Fibroblast of pulmonary artery (primary cell): ENCODE measurements around the gene SYT7.
A peak's percentile ranks its signal among the peaks of the same experiment; 100 is the strongest.

ENCODE experiments used
- DNase-seq: peaks from one replicate; pipeline ENCODE4 v3.0.0-alpha.2; 2010; ENCODE audit warnings: low read depth
- H3K4me3 ChIP-seq: replicated peaks from 2 replicates; pipeline ENCODE4 v1.5.1; 2011; ENCODE audit warnings: low read depth, mild to moderate bottlenecking, control low read depth, low read length, moderate library complexity
- TF ChIP-seq, protein P1 (sequence below): IDR thresholded peaks from 2 replicates; pipeline ENCODE4 v1.5.1; 2011; ENCODE audit warnings: mild to moderate bottlenecking, control low read depth, low read length, inconsistent platforms; ENCODE audit errors: missing control alignments

The SYT7 gene

DNA sequence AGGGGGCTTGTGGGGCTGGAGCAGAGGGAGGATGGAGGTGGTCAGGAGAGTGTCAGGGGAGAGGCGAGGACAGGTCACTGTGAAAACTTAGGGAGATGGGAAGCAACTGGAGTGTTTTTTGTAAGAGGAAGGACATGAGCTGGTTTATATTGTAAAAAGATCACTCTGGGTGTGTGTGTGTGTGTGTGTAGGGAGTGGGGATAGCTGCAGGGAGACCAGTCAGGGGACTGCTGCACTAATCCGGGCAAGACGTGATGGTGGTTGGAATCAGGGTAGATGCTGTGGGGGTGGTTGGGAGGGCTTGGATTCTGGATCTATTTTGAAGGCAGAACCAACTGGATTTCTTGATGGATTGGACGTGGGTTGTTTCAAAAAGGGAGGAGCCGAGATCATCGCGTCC, 11.3 kb upstream of the SYT7 start:
- no peak overlapping the region for H3K4me3 ChIP-seq
- no peak for DNase-seq
- TF ChIP-seq, protein P1, sequence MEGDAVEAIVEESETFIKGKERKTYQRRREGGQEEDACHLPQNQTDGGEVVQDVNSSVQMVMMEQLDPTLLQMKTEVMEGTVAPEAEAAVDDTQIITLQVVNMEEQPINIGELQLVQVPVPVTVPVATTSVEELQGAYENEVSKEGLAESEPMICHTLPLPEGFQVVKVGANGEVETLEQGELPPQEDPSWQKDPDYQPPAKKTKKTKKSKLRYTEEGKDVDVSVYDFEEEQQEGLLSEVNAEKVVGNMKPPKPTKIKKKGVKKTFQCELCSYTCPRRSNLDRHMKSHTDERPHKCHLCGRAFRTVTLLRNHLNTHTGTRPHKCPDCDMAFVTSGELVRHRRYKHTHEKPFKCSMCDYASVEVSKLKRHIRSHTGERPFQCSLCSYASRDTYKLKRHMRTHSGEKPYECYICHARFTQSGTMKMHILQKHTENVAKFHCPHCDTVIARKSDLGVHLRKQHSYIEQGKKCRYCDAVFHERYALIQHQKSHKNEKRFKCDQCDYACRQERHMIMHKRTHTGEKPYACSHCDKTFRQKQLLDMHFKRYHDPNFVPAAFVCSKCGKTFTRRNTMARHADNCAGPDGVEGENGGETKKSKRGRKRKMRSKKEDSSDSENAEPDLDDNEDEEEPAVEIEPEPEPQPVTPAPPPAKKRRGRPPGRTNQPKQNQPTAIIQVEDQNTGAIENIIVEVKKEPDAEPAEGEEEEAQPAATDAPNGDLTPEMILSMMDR = no peak

DNA sequence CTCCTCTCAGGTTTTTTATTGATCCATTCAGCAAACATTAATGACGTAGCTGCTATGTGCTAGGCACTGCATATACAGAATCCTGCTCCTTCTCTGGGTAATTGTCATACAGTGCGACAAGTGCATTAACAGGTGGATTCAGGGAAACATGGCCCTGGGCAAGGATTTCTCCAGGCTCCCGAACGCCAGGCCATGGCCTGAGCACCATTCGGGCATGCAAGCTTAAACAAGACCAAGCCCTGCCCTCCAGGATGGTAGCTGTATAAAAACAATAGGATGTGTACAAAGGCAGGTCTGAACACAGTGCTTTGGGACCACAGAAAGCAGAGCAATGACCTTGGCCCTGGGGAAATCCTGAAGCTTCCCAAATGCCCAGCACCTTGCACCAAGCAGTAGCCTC, 9.1 kb upstream of the SYT7 start:
- no peak overlapping the region for H3K4me3 ChIP-seq
- TF ChIP-seq, protein P1 = no peak
- no peak for DNase-seq

DNA sequence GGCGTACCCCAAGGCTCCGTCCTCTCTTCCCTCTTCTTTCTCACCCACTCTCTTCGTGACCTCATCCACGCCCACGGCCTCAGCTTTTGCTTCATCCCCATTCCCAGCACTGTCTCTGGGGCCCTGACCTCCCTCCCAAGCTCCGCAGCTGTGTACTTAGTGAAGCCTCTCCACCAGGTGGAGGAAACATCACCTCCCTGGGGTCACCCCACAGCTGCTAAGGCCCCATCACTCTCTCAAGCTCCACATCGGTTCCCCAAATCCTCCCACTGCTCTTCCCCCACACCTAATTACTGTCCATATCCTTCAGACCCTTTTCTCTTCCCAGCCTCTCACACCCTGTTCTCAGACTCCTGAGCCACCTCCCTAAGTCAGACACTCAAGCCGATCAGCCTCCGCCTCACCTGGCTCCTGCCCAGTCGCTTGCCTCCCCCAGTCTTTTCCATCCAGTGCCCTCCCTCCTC, 7.9 kb upstream of the SYT7 start:
- H3K4me3 ChIP-seq = no peak overlapping the region
- DNase-seq = no peak

DNA sequence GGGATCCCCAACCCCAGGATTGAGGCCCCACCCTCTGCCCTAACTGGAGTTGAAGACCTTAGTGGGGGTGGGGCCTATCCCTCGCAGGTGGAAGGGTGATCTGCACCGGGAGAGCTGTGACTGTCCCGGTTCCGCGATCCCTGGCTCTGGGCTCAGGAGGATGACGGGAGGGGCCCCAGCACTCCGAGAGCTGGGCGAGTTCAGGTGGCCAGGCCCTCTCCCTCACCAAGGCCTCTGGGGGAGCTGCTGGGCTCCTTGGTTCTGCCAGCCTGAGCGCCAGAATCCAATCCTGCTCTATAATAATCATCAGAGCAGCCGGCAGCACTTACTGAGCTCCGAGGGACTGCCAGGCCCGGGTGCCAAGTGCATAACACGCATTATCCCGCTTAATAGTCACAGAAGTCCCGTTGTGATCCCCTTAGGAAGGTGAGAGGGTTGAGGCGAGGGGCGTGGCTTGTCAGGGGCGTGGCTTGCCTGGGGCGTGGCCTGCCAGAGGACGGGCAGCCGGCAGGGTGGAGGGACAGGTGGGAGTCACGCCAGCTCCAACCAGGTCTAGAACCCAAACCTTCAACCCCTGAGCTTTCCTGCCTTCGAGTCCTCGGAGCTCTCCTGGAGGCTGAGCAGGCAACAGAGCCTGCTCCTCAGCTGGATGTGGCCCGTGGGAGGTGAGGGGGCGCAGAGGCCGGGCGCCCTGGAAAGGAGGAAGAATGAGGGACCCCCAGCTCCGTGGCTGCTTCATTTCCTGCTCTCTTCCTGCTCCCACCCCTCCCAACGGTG, 7.3 kb upstream of the SYT7 start:
- DNase-seq = no peak
- no peak overlapping the region for H3K4me3 ChIP-seq
- TF ChIP-seq, protein P1 = peak; percentile 12

More for the DNA sequence above, 7.9 kb upstream of the SYT7 start:
- TF ChIP-seq, protein P1 = no peak

DNA sequence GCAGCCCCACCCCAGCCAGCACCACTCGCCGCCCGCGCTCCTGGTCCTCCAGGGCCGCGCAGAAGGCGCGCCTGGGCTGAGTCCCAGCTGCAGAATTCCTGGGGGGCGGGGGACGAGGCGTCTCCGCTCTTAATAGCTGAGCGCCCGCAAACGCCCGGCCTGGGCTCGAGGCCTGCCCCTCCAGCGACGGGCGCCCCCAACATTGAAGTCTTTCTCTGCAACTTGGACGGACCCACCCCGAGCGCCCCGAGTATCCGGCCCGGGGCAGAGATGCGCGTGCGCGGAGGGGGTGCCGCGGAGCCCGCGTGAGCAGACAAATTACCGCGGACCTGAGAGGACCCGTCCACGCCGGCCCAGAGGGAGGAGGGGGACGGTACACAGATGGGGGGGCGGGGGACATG, 6.7 kb upstream of the SYT7 start:
- no peak for DNase-seq
- TF ChIP-seq, protein P1 = no peak
- H3K4me3 ChIP-seq = peak overlapping the region; percentile 14

DNA sequence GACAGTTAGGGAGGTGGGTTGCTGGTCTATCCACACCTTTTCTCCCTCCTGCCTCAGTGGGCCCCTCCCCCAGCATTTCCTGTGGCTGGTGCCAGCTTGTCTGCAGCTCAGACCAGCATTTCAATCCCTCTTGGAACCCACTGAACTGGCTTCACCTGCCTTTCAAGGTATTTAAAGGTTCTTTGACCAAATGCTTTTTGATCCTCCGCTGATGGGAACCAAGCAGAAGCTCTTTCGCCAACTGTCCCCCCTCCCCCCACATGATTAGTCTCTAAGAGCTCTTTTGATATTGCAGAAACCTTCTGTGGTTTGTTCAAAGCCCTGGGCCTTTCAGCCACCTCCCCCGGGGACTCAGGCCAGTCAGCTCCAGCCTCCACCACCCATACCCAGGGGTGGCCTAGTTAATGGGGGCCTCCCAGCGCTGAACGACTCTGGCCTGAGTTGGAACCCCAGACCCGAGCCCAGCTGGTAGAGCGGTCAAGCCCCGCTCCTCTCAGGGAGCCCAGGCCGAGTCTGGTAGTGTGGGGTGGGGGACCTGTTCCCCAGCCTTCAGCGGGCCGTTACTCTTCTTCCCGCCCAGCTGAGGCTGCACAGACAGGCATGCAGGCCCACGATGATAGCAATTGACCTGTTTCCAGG, 6.0 kb upstream of the SYT7 start:
- no peak overlapping the region for H3K4me3 ChIP-seq
- TF ChIP-seq, protein P1 = no peak
- DNase-seq = no peak
